ENCODE measurements around the gene NTM.

DNA sequence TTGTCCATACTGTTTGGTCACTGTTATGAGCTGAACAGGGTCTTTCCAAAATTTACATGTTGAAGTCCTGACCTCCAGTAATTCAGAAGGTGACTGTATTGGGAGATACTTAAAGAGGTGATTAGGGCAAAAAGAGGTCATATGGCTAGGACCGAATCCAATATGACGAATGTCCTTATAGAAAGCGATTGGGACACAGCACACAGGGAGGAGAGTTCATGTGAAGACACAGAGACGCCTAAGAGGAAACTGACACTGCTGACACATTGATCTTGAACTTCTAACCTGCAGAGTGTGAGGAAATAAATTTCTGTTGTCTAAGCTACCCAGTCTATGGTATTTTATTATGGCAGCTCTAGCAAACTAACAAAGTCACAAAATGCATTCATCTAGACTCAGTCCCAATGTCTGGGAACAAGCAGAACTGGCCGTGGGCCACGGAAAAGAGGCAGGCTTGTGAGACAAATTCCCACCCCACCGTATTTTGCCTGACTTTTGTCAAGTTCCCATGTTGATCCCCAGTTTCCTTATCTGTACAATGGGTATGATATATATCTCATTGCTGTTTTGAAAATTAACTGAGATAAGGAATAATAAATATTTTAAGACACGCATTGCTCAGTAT lies 295.0 kb downstream of the NTM start:
- TF ChIP-seq, protein P1, sequence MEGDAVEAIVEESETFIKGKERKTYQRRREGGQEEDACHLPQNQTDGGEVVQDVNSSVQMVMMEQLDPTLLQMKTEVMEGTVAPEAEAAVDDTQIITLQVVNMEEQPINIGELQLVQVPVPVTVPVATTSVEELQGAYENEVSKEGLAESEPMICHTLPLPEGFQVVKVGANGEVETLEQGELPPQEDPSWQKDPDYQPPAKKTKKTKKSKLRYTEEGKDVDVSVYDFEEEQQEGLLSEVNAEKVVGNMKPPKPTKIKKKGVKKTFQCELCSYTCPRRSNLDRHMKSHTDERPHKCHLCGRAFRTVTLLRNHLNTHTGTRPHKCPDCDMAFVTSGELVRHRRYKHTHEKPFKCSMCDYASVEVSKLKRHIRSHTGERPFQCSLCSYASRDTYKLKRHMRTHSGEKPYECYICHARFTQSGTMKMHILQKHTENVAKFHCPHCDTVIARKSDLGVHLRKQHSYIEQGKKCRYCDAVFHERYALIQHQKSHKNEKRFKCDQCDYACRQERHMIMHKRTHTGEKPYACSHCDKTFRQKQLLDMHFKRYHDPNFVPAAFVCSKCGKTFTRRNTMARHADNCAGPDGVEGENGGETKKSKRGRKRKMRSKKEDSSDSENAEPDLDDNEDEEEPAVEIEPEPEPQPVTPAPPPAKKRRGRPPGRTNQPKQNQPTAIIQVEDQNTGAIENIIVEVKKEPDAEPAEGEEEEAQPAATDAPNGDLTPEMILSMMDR (IDR thresholded peaks at IDR 0.05; ENCODE audit: poor library complexity) = no peak
- TF ChIP-seq EZH2phosphoT487 (IDR thresholded peaks at IDR 0.05; ENCODE audit: low read depth, severe bottlenecking, unreplicated experiment) (no peak), EZH2 (IDR thresholded peaks at IDR 0.05; ENCODE audit: borderline replicate concordance) (no peak)

Measured in hepatocyte (in vitro differentiated cells).